ENCODE measurements around the gene SSU72. TPM values are rescaled to one million over a fixed set of nuclear protein-coding genes. Genes with fewer than 3 reads are reported as not detected.
A peak's percentile ranks its signal among the peaks of the same experiment; 100 is the strongest.
"Not testable (repeated sequence)": the region's sequence is repeated elsewhere in the genome, so short reads cannot be mapped to it uniquely, and the experiment has no call there.

Gene SSU72
- total RNA-seq, 1 experiment from 2014 or later: 179 TPM

GRCh38 chr1:1505366-1505798 is 69.3 kb downstream of the SSU72 start:
- H3K9me3 Mint-ChIP-seq; H3K9me3 ChIP-seq (ENCODE audit: control insufficient read depth, low read depth, low read length); H3K27me3 Mint-ChIP-seq (ENCODE audit: low read depth); H3K36me3 Mint-ChIP-seq (ENCODE audit: insufficient read depth in 1 of 3, low read depth in 3 of 3); H3K4me1 ChIP-seq (ENCODE audit: insufficient read depth, low read length); H4K20me1 ChIP-seq (ENCODE audit: control insufficient read depth, insufficient read depth, insufficient read length); H3K79me2 ChIP-seq (ENCODE audit: insufficient read depth, low read length); H4K5ac ChIP-seq (ENCODE audit: insufficient read length, low read depth, low read length); H3K23me2 ChIP-seq (ENCODE audit: insufficient read length, low read depth, low read length, poor library complexity, severe bottlenecking); H3K14ac ChIP-seq (ENCODE audit: insufficient read depth, low read length); H2AFZ ChIP-seq (ENCODE audit: low read length); H3K27me3 ChIP-seq (ENCODE audit: insufficient read depth, low read length); H2BK12ac ChIP-seq (ENCODE audit: insufficient read length, low read depth, low read length); H3K18ac ChIP-seq (ENCODE audit: insufficient read length, low read depth, low read length); H2BK15ac ChIP-seq (ENCODE audit: low read depth, low read length); H2AK5ac ChIP-seq (ENCODE audit: insufficient read length, low read length); H4K8ac ChIP-seq (replicated peaks; ENCODE audit: insufficient read length, low read depth, low read length); H2BK120ac ChIP-seq (ENCODE audit: low read depth, low read length, poor library complexity, severe bottlenecking); H3K56ac ChIP-seq (ENCODE audit: insufficient read length, low read depth, low read length); H3K23ac ChIP-seq (ENCODE audit: insufficient read length, low read depth, low read length); H2BK20ac ChIP-seq (ENCODE audit: low read depth, low read length, poor library complexity, severe bottlenecking); H3K4ac ChIP-seq (ENCODE audit: low read depth, low read length); H3K79me1 ChIP-seq (ENCODE audit: insufficient read depth, low read depth, low read length, poor library complexity, severe bottlenecking); H3T11ph ChIP-seq (ENCODE audit: low read length); H4K91ac ChIP-seq (ENCODE audit: insufficient read length, low read depth, low read length); H3K27ac ChIP-seq (ENCODE audit: insufficient read length, low read depth, low read length); H3K9ac ChIP-seq (ENCODE audit: extremely low read depth, insufficient read length, low read length); H2BK5ac ChIP-seq (ENCODE audit: insufficient read length, low read length); H3K4me2 ChIP-seq (ENCODE audit: insufficient read depth, insufficient read length, low read length); DNase-seq: not testable (repeated sequence)
- WGBS (ENCODE audit: extremely low coverage, insufficient read length, low lambda C conversion rate): no CpG with 5 or more reads among the region's 22 CpGs
- peak overlapping the region; percentile 66 to 76 for H3K4me3 Mint-ChIP-seq
- H3K27ac Mint-ChIP-seq: peak overlapping the region; percentile 92 to 97 (median 93); a peak in 6 of 7 replicates
- TF ChIP-seq CTCF (conservative IDR thresholded peaks at IDR 0.05): peak; percentile 46; the same call in 2 of the 3 replicates
- peaks cover 5 to 10% of the 10 kb centered on the region in 2 experiments for H3K4me1 Mint-ChIP-seq
